Stimulated activated CD4-positive, alpha-beta T cell treated with anti-CD3 and anti-CD28 coated beads, Interleukin-1b, Interleukin-23, amount 100 ng/mL, for 24 hours (primary cell): ENCODE results near the gene C1R.

ENCODE experiments used
- DNase-seq, 4 experiments: peaks; one replicate each; pipeline ENCODE4 v3.0.0-alpha.2; 2020; ENCODE audit warnings: low read depth in 4 of 4, low spot score in 1 of 4

C1R gene

DNA sequence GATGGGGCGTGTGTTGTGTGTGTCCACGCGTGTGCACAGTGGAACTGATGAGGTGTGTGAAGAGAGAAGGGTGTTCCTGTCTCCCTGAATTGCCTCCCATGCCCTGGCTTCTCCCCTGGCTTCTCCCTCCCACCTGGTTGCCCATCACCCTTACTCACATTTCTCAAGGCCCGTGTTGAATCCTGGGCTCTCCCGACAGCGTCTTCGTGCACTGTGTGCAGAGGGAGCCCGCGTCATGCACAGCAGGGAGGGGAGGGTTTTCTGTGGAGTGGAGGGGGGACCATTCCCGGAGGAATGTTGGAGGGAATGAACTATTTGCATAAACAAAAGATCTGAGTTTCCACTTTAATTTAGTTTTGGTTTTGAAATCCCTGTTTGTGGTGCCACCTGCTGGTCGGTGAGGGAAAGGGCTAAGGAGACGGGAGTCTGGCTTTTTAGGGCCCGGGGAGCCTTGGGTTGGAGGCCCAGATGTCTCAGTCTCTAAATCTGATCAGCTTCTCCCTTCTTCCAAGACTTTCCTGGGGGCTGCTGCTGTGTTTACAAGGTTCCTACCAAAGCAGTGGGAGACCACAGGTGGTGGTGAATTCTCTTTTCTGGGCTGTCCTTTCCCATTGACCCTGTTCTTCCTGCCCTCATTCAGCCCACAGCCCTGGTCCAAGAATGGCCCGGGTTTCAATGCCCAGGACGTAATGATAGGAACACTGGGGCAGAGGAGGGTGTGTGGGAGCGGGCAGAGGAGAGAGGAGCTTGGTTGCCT is at the start of gene C1R:
C1R (minus strand) TSS at position 217 of the 757 bp plus-strand sequence; CDS start at position 160, 57 bp downstream.
- DNase-seq: peak; percentile 38 to 51 (median 44)

DNA sequence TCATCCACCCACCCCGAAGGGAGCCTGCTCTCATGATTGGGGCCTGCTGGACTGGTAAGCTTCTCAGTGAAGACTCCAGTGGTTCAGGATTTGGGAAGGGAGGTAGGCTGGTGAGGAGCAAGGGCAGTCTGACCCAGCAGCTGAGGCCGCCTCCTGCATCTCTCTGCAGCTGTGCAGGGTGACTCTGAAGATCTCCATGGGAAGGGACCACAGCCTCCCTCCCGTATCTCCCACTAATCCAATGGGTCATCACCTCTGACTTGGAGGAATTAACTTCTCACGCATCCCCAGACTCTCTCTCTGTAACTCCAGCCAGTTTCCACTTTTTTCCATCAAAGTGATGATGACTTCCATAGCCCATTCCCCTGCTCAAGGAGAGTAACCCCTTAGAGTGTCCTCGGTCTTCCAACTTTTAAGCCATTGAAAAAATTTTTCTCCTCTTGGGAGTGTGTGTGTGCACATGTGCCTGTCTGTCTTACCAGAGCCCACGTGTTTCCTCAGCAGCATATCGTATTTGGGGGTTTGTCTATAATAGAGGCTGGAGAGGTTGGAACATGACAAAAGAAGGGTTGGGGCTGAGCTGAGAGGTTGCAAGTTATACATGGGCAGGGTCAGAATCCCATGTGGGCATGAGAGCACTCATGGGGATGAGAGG is 49.2 kb upstream of the C1R start:
- no peak for DNase-seq

DNA sequence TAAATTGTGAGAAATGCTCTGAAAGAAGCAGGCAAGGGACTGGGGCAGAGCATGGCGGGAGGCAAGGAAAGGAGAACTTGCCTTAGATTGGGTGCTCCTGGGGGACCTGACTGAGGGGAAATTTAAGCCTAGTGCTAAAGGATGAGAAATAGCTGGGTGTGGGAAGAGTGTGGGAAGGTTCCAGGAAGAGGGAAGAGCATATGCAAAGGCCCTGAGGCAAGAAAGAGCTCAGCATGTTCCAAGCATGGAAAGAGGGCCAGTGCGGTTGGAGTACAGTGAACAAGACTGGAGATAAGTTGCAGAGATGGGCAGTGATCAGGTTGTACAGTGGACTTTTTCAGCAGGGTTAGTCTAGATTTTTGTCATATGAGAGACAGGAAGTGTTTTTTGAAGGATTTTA is 47.0 kb upstream of the C1R start:
- no peak for DNase-seq

DNA sequence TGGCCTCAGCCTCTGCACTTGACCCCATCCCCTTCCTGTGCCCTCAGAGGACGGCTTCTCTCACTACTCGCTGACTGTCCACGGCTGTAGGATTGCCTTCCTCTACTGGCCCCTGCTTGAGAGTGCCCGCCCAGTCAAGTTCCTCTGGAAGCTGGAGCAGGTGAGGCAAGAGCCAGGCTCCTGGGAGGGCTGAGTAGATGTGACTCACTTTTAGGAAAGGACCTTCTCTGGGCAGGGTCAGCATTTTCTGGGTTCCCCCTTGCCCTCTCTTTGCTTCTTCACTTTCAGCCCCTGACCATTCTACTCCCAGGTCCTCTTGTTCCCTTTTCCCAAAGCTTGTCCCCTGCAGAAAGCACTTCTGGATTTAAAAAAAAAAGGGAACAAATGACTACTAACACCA is 45.7 kb upstream of the C1R start:
- DNase-seq: no peak

DNA sequence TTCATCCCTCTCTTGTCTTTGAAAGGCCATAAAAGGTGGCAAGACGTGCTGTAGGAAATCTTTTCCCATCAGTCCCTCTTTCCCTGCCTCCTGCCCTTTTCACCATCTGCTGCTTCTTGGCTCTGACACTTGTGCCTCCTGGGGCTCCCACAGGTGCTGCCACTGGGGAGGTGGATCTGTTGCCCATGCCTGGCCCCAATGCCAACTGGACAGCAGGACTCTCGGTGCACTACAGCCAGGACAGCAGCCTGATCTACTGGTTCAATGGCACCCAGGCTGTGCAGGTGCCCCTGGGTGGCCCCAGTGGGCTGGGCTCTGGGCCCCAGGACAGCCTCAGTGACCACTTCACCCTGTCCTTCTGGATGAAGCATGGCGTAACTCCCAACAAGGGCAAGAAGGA is 44.4 kb upstream of the C1R start:
- no peak for DNase-seq

DNA sequence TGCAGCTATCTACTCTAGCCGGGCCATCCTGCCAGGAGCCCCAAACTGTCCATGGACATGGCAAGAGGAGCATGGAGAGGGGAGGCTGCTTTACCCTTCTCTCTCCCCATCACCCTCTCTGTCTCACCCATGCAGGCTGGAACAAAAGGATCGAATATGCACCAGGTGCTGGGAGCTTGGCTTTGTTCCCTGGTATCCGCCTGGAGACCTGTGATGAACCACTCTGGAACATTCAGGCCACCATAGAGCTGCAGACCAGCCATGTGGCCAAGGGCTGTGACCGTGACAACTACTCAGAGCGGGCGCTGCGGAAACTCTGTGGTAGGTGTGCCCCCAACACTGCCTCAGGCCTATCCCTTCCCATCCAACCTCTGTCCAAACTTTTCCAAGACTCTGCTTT is 43.8 kb upstream of the C1R start:
- no peak for DNase-seq

DNA sequence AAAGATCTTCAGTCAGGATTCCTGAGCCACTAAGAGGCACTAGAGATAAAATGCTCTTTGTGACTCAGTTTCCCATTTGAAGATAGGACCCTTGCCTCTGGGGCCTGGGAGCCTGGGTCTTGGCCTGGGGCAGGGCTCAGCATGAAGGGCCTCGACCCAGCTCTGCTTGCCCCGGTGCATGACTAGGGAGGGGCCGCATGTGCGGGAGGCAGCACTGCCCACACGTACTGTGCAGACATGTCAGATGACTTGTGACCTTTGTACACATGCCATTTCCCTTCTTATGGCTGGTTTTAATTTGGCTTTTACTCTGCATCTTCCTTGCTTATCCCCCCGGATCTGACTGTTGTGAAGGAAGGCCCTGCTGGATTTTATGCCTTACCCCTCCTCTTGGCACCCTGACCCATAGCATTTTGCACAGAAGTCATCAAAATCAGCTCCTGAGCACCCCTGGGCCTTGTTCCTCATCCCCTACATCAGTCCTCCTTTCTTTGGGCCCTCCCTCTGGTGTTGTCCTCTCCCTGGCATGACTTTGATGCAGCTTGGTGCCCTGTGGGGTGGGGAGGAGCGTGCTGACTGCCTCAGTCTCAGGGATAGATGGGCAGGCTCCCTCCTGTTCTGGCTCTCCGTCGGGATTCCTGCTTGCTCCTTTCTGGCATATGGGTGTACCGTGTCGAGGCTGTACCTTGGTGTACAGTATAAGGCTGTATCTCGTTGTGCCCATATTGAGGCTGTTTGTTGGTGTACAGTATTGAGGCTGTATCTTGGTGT is 42.3 kb upstream of the C1R start:
- DNase-seq: no peak

DNA sequence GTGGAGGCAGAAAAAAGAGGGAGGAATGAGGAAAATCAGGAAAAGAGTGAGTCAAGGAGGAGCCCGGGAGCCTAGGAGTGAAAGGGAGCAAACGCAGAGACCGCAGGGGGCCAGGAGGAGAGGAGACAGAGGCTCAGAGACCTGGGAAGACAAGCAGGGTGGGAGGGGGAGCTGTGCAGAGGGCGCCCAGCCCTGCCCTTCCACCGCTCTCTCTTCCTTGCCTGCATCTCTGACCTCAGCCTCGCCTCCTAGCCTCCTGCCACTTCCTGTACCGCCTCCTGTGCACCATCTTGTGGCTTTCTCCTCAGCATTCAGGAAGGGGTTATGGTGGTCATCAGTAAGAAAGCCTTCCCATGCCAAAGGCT is 39.2 kb upstream of the C1R start:
- DNase-seq: peak in 1 of 4 experiments; percentile 3

DNA sequence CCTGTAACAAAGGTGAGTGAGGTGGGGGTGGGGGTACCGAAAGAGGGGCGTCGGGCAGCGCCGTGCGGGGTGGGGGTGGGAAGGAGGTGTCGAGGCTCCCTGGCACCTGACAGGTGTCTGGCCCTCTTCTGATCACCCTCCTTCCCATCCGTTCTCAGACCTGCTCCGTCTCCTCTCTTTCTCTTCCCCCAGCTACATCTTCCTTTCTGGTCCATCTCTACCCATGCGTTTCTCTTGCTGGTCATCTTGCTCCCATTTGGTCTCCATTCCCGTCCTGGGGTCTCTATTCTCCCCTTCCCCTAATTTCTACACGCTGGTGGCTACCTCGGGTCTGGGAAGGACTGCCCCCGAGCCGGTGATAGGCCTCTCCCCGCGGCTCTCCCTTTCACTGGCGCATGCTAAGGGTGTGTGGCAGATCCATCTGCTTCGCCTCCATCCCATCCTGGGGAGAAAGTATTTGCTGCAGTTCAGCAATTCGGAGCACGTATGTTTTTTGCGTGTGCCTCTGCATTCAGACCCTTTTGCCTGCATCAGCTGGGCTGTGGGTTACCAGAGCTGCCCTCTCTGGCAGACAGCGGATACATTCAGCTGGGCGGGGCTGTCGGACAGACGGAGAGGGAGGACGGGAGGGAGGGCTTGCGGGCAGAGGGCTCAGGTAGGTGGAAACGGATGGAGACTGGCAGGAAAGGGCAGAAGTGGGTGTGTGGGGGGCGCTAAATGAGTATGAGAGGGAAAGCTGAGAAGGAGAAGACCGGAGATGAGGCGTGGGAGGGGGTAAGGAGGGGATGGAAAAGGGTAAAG is 38.7 kb upstream of the C1R start:
- DNase-seq: peak in 1 of 4 experiments; percentile 30

DNA sequence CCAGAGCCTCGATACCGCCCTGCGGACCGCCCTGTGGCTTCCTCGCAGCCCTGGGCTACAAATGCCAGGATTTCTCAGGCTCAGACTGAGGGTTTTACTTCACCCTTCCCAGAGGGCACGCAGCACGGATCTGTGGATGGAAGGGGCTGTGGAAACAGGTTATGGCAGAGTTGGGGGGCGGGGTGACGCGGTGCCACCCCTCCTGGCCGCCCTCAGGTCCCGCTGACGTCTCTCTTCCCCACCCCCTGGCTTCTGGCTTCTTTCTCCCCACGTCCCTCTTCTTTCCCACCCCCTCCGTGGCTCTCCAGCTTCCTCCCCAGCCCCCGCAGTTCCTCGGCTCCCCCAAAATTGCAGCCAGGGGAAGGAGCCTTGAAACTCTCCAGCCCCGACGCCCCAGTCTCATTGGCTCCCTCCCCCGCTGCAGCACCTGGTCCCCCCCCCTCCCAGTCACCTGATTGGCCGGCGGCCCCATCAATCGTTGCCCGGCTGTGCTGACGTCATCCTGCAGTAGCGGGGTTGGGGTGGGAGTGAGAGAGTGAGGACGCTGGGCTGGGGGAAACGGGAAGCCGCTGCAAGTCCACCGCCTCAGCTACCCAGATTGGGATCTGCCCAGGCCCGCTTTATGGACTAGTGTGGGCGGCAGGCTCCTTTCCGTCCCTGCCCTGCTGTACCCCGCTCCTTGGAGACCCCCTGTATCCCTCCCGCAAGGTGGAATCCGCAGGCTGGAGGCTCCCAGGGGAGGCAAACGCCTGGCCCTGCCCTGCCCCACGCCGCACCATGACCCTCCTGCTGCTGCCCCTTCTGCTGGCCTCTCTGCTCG is 37.8 kb upstream of the C1R start, which contains the start of gene CLSTN3:
CLSTN3 (plus strand) TSS at position 500 of the 820 bp plus-strand sequence; CDS start at position 778, 278 bp downstream.
- peak; percentile 67 to 76 (median 70) for DNase-seq

DNA sequence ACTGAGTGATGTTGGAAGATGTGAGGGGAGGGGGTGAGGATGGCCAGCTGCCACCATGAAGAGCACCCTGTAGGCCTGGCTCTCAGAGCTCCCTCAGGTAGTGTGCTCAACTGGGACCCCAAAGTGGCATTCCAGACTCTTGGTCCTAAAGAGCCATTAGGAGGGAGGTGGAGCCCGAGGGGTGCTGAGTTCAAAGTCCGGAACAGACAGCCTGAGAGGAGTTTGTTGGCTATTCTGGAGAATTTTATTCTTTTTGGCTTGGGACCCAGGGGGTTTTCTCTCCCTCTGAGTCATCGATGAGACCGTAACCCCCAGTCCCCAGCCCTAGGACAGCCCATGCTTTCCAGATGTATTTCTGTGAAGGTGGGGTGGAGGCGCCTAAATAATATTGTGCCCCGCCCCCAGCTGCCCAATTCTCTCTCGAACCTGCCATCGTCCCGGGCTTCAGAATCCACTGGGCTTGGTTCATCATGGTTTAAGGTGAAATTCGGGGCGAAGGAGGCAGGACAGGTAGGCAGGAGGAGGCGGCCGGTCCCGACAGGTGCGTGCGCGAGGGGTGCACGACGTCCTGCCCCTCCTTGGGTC is 37.1 kb upstream of the C1R start:
- no peak for DNase-seq

DNA sequence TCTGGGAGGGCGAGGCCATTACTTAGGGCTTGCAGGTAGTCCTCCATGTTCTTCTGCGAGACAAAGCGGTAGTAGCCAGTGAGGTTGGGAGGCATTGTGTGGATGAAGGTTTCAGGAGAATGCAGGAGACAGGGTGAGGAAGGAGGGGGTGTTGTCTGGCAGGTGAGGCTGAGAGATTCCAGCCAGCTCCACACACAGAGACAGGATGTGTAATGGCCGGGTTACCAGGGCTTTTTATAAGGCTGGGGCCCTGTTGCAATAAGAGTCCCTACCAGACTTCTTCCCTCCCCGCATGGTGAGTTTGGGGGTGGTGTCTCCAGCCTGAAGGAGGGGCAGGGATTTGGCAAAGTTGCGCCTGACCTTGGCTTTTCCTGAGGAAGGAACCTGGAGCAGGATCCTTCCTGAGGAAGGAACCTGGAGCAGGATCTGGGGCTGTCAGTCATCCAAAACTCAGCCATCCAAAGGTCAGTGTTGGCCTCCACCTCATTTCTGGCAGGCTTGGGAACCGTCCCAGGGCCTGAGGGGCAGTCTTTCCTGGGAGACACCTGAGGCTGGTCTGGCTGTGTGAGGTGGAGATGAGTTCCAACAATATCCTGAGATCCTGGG is 36.5 kb upstream of the C1R start, which contains the start of gene RBP5:
RBP5 (minus strand) TSS at position 209 of the 606 bp plus-strand sequence; CDS start at position 95, 114 bp downstream.
- DNase-seq: no peak

DNA sequence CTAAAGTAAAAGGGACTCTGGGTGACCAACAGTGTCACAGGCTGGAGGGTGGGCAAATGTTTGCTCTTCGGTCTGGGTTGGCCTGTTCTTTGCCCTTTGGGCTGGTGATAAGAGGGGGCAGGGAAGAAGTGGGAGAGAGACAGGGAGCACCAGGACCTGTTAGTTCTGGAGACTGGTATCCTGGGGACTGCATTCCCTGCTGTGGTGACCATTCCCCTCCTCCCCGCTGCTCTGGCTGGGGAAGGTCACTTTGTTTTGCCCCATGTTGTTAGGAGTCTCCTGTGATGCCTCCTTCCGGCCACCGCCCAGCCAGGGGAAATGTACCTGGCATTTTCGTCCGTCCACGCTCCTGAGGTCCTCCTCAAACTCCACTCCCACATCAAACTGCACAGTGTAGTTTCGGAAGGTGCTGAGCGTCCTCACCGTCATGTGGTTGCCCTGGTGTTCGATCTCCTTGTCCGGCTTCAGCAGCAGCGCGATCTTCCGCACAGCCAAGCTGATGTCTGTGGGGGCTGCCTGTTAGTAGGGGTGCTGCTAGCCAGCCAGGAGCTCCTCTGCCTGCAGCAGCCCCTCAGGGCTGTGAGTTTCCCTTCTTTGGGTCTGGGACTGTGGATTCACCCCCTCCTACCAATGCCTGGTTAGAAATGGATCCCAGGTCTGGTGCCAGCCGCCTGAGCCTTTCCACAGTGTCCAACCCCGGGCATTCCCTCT is 35.8 kb upstream of the C1R start:
- no peak for DNase-seq

DNA sequence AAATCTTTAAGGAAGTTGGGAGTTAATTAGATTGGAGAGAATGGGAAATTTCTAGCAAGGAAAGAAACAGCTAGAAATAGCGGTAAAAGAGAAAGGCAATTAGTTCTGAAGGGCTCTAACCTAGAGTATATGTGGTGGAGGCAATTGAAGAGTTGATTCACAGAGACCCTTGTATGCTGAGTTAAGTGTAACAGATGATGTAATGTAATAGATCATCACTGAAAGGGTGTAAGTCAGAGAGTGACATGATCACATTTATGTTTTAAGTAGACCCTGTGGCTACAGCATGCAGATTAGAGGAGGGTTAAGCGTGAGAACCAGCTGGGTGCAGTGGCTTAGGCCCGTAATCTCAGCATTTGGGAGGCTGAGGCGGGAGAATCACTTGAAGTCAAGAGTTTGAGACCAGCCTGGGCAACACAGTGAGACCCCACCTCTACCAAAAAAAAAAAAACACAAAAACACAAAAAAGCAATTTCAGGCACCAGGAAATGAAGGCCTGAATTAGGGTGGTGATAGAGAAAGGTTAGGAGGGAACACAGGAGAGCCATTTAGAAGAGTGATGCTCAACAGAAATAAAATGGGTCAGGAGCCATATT is 33.5 kb upstream of the C1R start:
- no peak for DNase-seq

DNA sequence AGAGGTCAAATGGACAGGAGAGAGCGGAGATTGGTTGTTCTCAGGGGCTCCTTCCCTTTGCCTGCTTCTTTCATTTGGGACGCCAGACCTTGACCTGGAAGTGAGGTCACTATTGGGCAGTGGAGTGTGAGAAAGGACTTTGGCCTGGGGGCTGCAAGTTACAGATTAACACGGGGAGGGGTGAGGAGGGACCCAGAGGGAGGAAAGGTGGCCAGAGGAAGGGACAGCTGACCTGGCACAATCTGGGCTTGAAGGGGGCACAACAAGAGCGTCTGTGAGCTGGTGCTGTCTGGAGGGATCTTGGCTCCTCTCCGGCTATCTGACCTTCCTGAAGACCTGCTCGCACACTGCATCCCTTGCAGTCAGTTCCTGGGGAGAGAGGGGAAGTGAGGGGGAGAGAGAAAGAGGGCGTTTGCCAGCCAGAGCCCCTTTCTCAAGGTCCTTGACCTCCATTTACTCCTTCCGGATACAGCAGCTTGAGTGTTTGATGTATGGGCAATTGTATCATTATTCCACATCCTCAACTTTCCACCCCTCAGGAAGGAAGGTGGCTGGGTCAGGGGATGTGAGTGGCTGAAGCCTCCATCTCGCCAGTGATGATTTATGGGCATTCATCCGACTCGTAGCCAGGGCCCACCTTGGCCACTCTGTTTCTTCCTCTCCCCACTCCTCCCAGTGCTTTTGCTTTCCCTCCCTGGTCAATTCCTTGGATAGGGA is 31.7 kb upstream of the C1R start:
- no peak for DNase-seq

DNA sequence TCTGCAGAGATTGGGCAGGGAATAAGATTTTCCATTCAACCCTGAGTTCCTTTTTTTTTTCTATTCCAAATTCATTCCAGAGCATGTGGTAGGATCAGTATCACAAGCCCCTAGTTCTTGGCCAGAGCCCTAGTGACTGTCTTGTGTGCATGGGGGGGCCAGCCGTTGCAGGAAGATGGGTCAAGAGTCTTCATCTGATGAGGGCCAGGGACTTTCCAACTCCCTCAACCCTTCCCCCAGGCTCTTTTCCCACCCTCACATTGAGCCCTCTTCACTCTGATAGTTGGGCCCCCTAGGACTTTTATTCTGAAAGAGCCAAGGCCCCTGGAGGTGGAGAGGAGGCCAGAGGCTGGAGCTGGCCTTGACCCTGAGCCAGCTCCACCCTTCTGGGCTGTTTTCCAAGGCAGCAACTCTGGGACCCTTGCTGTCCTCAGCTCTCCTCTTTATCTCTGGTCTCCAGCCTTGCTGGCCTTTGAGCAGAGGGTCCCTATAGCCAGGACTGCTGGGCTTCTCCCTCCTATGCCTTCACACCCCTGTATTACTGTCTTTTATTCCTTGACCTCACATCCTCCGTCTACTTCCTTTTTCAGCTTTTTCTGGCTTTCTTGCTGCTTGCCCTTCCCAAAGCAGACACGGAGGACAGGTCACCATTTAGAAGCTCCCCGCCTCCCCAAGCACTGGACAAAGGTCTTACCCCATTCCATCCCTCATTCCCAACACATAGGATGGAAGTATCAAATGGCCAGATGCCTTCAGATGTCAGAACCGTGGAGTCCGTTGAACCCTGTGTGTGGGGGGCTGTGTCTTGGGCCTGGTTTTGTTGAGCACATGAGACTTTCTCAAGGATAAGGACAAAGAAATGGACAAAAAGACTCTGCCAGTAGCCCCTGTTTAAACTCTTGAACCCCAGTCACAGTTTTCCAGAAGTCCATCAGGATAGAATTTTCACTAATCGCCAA is 30.8 kb upstream of the C1R start:
- no peak for DNase-seq

DNA sequence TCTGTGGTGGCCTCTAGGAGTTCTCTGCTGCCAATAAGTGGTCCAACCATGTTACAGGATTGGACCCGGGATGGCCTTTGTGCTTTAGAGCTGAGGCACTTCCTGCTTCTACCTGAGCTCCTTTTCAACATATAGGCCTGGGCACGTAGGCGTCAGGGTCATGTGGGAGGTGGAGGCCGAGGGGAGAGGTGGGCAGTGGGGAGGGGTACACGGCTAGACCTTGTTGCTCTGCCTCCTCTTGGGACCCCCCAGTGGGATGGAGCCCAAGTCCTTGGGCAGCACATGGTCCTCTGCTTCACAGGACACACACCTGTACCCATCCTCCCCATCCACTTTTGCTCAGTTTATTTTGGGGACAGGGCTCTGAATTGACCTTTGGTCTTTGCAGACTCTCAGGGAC is 29.1 kb upstream of the C1R start:
- no peak for DNase-seq
